Osteoblast (primary cell): ENCODE measurements around the gene IQCN. TPM values are rescaled to one million over a fixed set of nuclear protein-coding genes. Genes with fewer than 3 reads are reported as not detected.

Source experiments
- DNase-seq: peaks from one replicate; pipeline ENCODE4 v3.0.0; 2011; ENCODE audit warnings: low spot score, mixed read lengths; ENCODE audit not compliant: insufficient read length; ENCODE audit errors: missing footprints
- H2AFZ ChIP-seq: 2 replicates; pipeline ENCODE4 v1.6.0; 2011; ENCODE audit warnings: mild to moderate bottlenecking, low read length
- H3K27ac ChIP-seq: 2 replicates; pipeline ENCODE4 v1.5.1; 2011; ENCODE audit warnings: mild to moderate bottlenecking, low read depth, low read length, moderate library complexity
- H3K27me3 ChIP-seq: 2 replicates; pipeline ENCODE4 v1.6.0; 2012; ENCODE audit warnings: mild to moderate bottlenecking, control low read depth, inconsistent platforms, low read length, moderate library complexity; ENCODE audit not compliant: insufficient read depth
- H3K36me3 ChIP-seq: 2 replicates; pipeline ENCODE4 v1.5.1; 2011; ENCODE audit warnings: mild to moderate bottlenecking, low read length, control low read depth, moderate library complexity; ENCODE audit not compliant: insufficient read depth
- H3K4me1 ChIP-seq: 2 replicates; pipeline ENCODE4 v1.5.1; 2011; ENCODE audit warnings: mild to moderate bottlenecking, low read length, control low read depth, moderate library complexity; ENCODE audit not compliant: insufficient read depth
- H3K4me2 ChIP-seq: 2 replicates; pipeline ENCODE4 v1.6.0; 2011; ENCODE audit warnings: mild to moderate bottlenecking, low read length; ENCODE audit not compliant: insufficient read depth
- H3K4me3 ChIP-seq: fragments of 200-600 bp; sonication (generic); 3 replicates; pipeline ENCODE4 v1.5.1; 2012; ENCODE audit warnings: mild to moderate bottlenecking, low read length, inconsistent platforms; ENCODE audit not compliant: insufficient read depth
- H3K79me2 ChIP-seq: 2 replicates; pipeline ENCODE4 v1.6.0; 2012; ENCODE audit warnings: mild to moderate bottlenecking, low read length, control low read depth, inconsistent platforms; ENCODE audit not compliant: insufficient read depth
- H3K9me3 ChIP-seq: 2 replicates; pipeline ENCODE4 v1.5.1; 2011; ENCODE audit warnings: low read depth, low read length, control low read depth
- H4K20me1 ChIP-seq: 2 replicates; pipeline ENCODE4 v1.6.0; 2012; ENCODE audit warnings: mild to moderate bottlenecking, low read length, control low read depth; ENCODE audit not compliant: insufficient read depth
- CTCF ChIP-seq: IDR thresholded peaks from 2 replicates; pipeline ENCODE4 v1.5.1; 2011; ENCODE audit warnings: mild to moderate bottlenecking, low read depth, low read length, moderate library complexity; ENCODE audit errors: extremely low read depth
- total RNA-seq: library from RNA; depleted of rRNA; stranded (reverse); fragments of >200 nt; gene quantifications from 2 replicates; pipeline ENCODE4 v1.2.3, GENCODE V29; 2012

Gene IQCN
- total RNA-seq, 1 donor = 2.5 TPM

DNA sequence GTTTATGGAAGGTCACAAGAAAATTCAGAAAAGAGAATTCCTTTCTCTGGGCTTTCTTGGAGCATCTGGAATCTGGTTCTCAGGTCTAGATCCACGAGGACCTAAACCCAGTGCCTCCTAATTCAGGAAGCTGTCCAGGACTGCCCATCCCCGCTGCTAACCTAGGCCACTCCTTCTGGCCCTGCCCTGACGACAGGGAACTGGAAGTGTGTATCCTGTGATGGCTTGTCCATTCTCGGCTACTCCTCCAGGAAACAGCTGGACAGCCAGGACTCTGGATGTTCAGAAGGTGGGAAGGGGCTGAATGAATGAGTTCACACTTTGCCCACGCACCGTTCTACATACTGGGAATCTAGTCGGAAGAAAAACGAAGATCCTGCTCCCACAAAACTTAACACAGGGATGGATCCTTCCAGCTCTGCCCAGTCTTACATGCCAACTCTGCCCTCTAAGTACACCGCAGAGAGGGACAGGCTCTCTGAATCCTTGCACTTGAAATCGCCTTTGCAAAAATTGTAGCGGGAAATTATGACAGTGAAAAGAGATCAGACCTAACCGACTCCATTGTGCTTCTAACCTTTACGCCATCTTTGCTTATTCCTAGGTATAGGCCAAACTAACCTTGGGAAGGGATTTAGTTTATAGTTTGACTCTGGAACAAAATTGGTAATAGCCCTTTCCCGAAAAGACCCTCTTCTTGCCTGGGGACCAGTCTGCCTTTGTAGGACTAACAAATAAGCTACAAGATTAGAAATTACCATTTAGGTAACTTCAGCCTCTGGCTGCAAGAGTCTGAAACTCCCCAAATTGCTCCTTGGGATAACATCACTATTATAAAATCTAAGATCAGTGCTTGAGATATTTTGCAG lies 46.8 kb upstream of the IQCN start:
- Histone ChIP-seq H3K36me3 (peaks cover 3% of the 10 kb centered on the region), H3K4me3 (no peak overlapping the region), H3K9me3 (no peaks in the 10 kb centered on the region), H2AFZ (no peak overlapping the region), H4K20me1 (no peaks in the 10 kb centered on the region), H3K27me3 (no peaks in the 10 kb centered on the region), H3K4me1 (peaks cover 25% of the 10 kb centered on the region), H3K27ac (peak overlapping the region; percentile 86), H3K79me2 (peaks cover 50% of the 10 kb centered on the region), H3K4me2 (peak overlapping the region; percentile 98)
- peak; percentile 68 for DNase-seq
- no peak for TF ChIP-seq CTCF

DNA sequence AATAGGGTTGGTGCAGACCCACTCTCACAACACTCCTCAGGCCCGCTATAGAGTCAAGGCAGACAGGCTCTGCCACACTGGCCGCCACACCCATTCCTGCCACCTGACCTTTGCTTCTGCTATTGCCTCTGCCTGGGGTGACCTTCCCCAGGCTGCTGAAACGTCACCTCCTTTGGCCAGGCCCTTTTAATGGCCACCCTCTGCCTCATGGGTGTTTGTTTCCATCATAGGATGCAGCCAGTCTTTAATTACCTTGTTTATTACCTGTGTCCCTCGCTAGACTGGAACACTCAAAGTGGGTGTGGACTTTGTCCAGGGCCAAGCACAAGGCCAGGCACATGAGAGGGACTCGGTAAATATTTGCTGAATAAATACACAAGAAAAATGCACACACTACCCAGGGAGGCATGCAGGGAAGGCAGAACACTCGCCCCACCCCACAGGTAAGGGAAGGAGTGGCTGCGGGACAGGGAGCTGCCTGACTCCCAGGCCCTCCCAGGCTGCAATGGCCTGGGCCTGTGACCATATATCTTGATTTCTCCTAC lies 45.4 kb upstream of the IQCN start:
- no peak overlapping the region for H3K4me3 ChIP-seq
- no peak overlapping the region for H2AFZ ChIP-seq
- H3K27ac ChIP-seq = no peak overlapping the region
- H3K79me2 ChIP-seq = peaks cover 52% of the 10 kb centered on the region
- DNase-seq = peak; percentile 9
- H3K4me2 ChIP-seq = no peak overlapping the region
- H3K27me3 ChIP-seq = no peaks in the 10 kb centered on the region
- no peaks in the 10 kb centered on the region for H3K9me3 ChIP-seq
- no peaks in the 10 kb centered on the region for H4K20me1 ChIP-seq
- peaks cover 25% of the 10 kb centered on the region for H3K4me1 ChIP-seq
- TF ChIP-seq CTCF = no peak
- H3K36me3 ChIP-seq = peaks cover 3% of the 10 kb centered on the region

DNA sequence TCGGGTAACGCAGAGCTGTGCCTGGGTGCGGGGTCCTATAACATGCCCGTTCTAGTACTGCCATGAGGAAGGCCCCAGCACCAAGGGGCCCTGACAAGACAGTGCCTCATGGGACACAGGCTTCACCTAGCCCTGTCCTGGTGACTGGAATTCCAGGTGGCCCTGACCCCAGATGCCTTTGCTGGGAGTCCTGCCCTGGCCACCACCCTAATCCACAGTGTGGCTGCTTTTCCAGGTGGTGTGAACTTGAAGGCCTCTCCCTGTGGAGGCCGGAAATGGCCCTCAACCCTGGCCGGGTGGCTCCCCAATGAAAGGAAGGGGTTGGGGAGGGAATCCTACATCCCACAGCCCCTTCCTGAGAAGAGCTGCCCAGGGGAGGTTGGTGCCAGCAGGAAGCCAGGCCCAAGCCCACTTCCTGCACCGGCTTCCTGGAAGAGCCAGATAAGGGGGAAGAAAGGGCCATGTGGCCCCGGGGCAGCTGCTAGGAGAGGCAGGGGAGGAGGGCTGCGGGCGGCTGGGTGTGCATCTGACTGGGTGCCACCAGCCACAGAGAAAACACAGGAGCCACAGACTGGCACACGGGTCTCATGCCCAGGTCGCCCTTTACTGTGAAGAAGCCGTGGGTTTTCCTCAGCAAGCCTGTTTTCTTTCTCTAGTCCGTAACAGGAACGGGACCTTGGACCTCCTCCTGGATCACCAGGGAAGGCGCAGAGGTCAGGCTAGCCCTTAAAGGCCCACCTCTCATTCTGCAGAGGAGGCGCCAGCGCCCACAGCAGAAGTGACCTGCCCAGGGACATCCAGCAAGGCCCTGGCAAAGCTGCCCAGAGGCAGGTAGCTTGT lies 43.9 kb upstream of the IQCN start:
- Histone ChIP-seq H3K4me3 (no peak overlapping the region), H3K79me2 (peaks cover 54% of the 10 kb centered on the region), H3K4me2 (no peak overlapping the region), H2AFZ (peak overlapping the region; percentile 3), H3K4me1 (peaks cover 23% of the 10 kb centered on the region), H3K27ac (peak overlapping the region; percentile 17), H3K27me3 (no peaks in the 10 kb centered on the region), H3K36me3 (peaks cover 8% of the 10 kb centered on the region), H3K9me3 (no peaks in the 10 kb centered on the region), H4K20me1 (no peaks in the 10 kb centered on the region)
- DNase-seq = peak; percentile 83
- no peak for TF ChIP-seq CTCF
